ENCODE data around the gene C5orf63. TPM values are rescaled to one million over a fixed set of nuclear protein-coding genes. Genes with fewer than 3 reads are reported as not detected.
A peak's percentile ranks its signal among the peaks of the same experiment; 100 is the strongest.

Gene C5orf63
- total RNA-seq, 6 experiments from 2014 or later: 1.9 to 6.2 (median 3.7) TPM

DNA sequence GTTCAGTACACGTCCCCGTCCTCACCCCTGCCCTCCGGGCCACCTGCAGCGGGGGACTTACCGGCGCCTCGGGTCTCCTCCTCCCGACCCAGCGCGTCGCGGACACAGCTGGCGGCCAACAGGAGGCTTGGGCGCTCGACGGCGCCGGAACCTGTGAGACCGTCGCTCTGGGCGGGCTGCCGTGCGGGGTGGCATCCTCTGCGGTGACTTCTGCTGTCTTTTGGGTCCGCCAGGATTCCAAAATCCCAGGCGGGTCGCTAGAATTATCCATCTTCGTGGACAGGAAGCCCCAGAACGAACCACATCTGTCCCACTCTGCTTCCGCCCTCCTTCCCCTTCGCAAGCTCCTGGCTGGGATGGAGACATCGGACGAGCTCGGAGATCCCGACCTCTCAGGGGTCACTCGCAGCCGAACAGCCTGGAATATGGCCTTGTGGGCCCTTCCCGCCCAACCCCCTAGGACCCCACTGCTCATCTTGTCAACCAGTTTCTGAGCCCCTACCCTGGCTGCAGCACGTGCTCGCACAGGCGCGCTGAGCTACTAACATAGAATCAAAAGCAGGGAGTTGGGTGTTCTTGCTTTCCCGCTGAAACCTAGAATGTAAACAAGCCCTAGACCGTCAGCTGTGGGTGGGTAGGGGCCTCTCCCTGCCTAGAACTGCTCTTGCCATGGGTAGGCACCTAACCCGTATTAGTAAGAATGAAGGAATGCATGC is 42.0 kb downstream of the C5orf63 start:
- Histone ChIP-seq H3K27me3 (no peaks in the 10 kb centered on the region), H3K27ac (peak overlapping the region; percentile 4 to 69 (median 51)), H3K4me3 (peak overlapping the region; percentile 61 to 81 (median 75)), H3K36me3 (no peaks in the 10 kb centered on the region), H3K4me1 (peaks cover 0 to 9% (median 1%) of the 10 kb centered on the region in 4 donors), H3K9me3 (no peaks in the 10 kb centered on the region)
- 46% methylated on average over 9 of the region's 45 CpGs for WGBS (ENCODE audit: insufficient coverage, low coverage, low lambda C conversion rate, missing lambda C conversion rate)
- intact Hi-C loops (cut with DNase I): no loop called here
- ATAC-seq (peak in 2 of 4 donors; percentile 5 to 6), DNase-seq (peak; percentile 44 to 61 (median 46))
- TF ChIP-seq, protein P1, sequence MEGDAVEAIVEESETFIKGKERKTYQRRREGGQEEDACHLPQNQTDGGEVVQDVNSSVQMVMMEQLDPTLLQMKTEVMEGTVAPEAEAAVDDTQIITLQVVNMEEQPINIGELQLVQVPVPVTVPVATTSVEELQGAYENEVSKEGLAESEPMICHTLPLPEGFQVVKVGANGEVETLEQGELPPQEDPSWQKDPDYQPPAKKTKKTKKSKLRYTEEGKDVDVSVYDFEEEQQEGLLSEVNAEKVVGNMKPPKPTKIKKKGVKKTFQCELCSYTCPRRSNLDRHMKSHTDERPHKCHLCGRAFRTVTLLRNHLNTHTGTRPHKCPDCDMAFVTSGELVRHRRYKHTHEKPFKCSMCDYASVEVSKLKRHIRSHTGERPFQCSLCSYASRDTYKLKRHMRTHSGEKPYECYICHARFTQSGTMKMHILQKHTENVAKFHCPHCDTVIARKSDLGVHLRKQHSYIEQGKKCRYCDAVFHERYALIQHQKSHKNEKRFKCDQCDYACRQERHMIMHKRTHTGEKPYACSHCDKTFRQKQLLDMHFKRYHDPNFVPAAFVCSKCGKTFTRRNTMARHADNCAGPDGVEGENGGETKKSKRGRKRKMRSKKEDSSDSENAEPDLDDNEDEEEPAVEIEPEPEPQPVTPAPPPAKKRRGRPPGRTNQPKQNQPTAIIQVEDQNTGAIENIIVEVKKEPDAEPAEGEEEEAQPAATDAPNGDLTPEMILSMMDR (IDR thresholded peaks at IDR 0.05): no peak
- TF ChIP-seq POLR2A (IDR thresholded peaks at IDR 0.05): no peak

DNA sequence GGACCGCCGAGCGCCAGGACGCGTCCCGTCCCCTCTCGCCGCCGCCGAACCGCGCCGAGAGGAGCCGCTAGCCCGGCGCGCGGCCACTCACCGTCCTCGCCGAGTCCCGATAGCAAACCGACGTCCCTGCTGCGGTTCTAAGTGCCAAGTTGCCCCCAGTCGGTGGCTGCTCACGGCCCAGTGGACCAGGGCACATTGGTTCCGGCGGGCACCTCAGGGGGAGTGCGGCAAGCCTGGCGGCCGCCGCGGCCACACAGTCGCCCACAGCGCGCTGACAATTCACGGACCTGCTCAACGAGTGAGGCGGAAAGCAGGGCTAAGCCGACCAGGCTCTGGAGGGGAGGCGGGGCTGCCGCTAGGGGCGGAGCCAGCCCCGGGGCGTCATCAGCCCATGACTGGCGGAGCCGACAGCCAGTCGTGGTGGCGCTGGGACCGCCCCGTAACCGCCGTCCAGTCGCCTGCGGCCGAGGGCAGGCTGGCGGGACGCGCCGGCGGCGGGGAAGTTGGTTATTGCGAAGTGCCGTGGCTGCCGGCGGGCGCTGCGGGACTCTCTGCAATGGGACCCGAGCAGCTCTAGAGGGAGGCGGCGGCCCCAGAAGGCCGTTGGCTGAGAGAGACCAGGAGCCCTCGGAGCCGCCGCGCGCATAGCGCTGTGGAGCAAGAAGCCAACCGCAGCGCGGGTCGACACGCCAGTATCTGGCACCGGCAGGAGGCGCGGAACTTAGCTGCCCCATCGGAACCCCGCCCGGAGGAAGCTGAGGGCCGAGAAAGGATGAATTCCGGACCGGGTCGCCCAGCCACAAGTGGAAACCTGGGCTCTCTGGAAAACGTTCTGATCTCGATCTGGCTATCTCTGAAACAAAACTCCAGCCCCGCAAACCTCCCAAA is 42.8 kb downstream of the C5orf63 start, which contains the start of gene MARCHF3:
Gene MARCHF3 (minus strand): TSS at position 300 of the 888 bp plus-strand sequence. CDS start 112,387 bp downstream, outside the sequence.
- peak; percentile 94 for TF ChIP-seq POLR2A (IDR thresholded peaks at IDR 0.05)
- TF ChIP-seq, protein P1 (IDR thresholded peaks at IDR 0.05): peak in 3 of 4 donors; percentile 15 to 19 (median 18)
- intact Hi-C loops (cut with DNase I): no loop called here
- 0% methylated on average over 20 of the region's 97 CpGs for WGBS (ENCODE audit: insufficient coverage, low coverage, low lambda C conversion rate, missing lambda C conversion rate)
- Histone ChIP-seq H3K36me3 (no peaks in the 10 kb centered on the region), H3K4me1 (peaks cover 0 to 9% (median 1%) of the 10 kb centered on the region in 4 donors), H3K27ac (peak within 1 kb of the TSS; percentile 80 to 85 (median 82)), H3K27me3 (no peaks in the 10 kb centered on the region), H3K9me3 (no peaks in the 10 kb centered on the region), H3K4me3 (peak within 1 kb of the TSS; percentile 61 to 81 (median 75))
- ATAC-seq: peak; percentile 97 to 100 (median 98)
- DNase-seq: peak; percentile 97 to 98 (median 97)

DNA sequence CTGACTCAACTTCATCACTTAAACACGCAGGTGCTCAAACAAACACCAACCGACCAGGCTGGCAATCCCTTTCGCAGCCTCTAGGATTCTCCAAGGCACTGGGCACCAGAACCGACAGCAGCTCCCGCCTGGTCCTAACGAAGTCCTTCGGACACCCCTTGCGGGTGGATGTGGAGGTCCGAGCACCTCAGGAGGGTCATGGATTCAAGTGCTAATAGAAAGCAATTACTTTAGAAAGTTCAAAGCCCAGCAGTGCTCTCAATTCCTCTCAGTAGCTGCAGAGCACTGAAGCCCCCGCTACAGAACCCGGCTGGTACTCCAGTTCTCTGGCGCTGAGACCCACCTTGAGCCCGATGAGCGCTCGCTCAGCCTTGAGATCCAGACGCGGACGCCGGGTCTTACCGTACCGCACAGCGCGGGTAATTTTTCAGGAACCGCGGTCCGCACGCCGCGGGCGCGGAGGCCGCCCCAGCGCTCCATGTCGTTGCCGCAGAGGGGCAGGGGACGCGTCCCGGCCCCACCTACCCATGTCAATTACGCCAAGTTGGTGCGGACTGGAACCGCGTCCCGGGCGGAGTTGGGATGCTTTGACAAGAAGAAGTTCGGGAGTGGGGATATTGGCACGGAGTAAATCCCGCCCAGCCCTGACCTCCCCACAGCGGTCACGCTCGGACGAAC is 43.6 kb downstream of the C5orf63 start:
- H3K4me1 ChIP-seq: peaks cover 0 to 9% (median 1%) of the 10 kb centered on the region in 4 donors
- peak overlapping the region; percentile 61 to 81 (median 75) for H3K4me3 ChIP-seq
- ATAC-seq (peak; percentile 13 to 46 (median 34)), DNase-seq (peak; percentile 47 to 65 (median 55))
- no peaks in the 10 kb centered on the region for H3K9me3 ChIP-seq
- intact Hi-C loops (cut with DNase I): no loop called here
- TF ChIP-seq POLR2A (IDR thresholded peaks at IDR 0.05): no peak
- TF ChIP-seq, protein P1 (IDR thresholded peaks at IDR 0.05): peak; percentile 31 to 48 (median 32)
- peak overlapping the region; percentile 80 to 85 (median 82) for H3K27ac ChIP-seq
- WGBS (ENCODE audit: insufficient coverage, low coverage, low lambda C conversion rate, missing lambda C conversion rate): 0% methylated on average over 3 of the region's 51 CpGs
- no peaks in the 10 kb centered on the region for H3K27me3 ChIP-seq
- no peaks in the 10 kb centered on the region for H3K36me3 ChIP-seq

DNA sequence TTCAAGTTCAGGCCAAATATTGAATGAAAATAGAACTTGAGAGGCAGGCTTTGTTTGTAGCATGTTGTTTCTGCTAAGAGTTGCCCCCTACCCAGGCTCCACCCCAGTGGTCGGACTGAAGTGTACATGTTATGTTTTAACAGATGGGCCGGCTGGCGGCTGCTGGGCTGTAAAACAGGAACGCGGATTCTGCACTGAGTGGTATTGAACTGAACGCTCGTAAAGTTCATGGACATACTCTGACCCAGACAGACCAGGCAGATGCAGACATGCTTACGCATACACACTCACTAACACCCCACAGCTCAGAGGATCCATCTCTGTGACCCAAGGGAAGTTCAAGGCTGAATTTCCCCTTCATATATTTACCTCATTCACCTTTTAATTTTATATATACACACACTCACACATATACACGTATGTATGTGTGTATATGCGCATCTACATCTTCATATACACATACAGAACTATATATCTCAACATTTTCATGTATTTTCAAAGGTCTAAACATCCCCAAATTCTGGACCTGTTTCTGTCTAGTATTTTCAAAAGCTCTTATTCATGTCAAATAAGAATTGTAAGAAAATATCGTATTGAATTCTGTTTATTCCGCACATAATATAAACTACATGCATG is 44.4 kb downstream of the C5orf63 start:
- no peak for ATAC-seq

More for the DNA sequence above, 44.4 kb downstream of the C5orf63 start:
- no peaks in the 10 kb centered on the region for H3K27me3 ChIP-seq
- peaks cover 0 to 9% (median 1%) of the 10 kb centered on the region in 4 donors for H3K4me1 ChIP-seq
- TF ChIP-seq, protein P1 (IDR thresholded peaks at IDR 0.05): no peak
- TF ChIP-seq POLR2A (IDR thresholded peaks at IDR 0.05): no peak
- no peaks in the 10 kb centered on the region for H3K36me3 ChIP-seq
- H3K9me3 ChIP-seq: no peaks in the 10 kb centered on the region
- peak overlapping the region in 2 of 3 donors; percentile 61 to 75 for H3K4me3 ChIP-seq
- peak in 1 of 3 donors; percentile 20 for DNase-seq
- 35% methylated on average over 10 of the region's 12 CpGs for WGBS (ENCODE audit: insufficient coverage, low coverage, low lambda C conversion rate, missing lambda C conversion rate)
- intact Hi-C loops (cut with DNase I): no loop called here
- no peak overlapping the region for H3K27ac ChIP-seq

Data from right lobe of liver (tissue), 6 donors.